Measurements from ENCODE around the gene COL5A1. TPM values are rescaled to one million over a fixed set of nuclear protein-coding genes. Genes with fewer than 3 reads are reported as not detected.

COL5A1 gene
- total RNA-seq, 2 donors from 2014 or later, result 10.9 to 22.0 TPM

DNA sequence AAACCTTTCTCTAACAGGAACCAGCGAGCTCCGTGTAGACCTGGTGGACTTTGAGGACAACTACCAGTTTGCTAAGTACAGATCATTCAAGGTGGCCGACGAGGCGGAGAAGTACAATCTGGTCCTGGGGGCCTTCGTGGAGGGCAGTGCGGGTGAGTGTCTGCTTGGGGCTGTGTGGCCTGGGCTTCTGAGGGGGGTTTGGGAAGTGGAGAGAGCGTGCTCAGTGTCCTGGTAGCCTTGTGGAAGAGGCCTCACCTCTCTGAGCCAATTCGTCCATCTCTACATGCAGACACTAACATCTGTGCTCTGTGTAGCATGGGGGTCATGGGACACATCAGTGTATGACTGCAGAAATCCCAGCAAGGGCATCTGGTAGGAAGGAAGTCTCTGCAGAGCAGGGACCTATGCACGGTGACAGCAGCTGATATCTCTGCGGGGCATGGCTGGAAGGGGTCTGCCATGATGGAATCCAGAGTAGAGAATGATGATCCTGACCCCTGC, 244.9 kb downstream of the COL5A1 start:
- H3K4me3 ChIP-seq, result no peak overlapping the region
- H3K27ac ChIP-seq, result no peak overlapping the region

DNA sequence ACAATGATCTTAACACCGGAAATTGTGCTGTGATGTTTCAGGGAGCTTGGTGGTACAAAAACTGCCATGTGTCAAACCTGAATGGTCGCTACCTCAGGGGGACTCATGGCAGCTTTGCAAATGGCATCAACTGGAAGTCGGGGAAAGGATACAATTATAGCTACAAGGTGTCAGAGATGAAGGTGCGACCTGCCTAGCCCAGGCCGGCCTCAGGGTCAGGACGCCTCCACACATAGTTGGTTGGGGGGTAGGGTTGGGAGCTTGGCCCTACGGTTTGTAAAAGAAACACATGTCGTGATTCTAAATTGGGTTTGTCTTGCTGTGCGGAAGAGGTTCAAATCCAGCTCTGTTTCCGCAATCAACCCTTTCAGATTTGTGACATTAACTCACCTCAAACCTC, 245.6 kb downstream of the COL5A1 start:
- no peaks in the 10 kb centered on the region for H3K27me3 ChIP-seq
- TF ChIP-seq, protein P1, sequence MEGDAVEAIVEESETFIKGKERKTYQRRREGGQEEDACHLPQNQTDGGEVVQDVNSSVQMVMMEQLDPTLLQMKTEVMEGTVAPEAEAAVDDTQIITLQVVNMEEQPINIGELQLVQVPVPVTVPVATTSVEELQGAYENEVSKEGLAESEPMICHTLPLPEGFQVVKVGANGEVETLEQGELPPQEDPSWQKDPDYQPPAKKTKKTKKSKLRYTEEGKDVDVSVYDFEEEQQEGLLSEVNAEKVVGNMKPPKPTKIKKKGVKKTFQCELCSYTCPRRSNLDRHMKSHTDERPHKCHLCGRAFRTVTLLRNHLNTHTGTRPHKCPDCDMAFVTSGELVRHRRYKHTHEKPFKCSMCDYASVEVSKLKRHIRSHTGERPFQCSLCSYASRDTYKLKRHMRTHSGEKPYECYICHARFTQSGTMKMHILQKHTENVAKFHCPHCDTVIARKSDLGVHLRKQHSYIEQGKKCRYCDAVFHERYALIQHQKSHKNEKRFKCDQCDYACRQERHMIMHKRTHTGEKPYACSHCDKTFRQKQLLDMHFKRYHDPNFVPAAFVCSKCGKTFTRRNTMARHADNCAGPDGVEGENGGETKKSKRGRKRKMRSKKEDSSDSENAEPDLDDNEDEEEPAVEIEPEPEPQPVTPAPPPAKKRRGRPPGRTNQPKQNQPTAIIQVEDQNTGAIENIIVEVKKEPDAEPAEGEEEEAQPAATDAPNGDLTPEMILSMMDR (IDR thresholded peaks at IDR 0.05), result no peak
- H3K36me3 ChIP-seq, result no peaks in the 10 kb centered on the region
- no peak for DNase-seq (ENCODE audit: low spot score)
- H3K9me3 ChIP-seq, result no peaks in the 10 kb centered on the region
- H3K4me3 ChIP-seq, result no peak overlapping the region
- no peak overlapping the region for H3K27ac ChIP-seq
- H3K4me1 ChIP-seq, result no peaks in the 10 kb centered on the region

More for the DNA sequence above, 244.9 kb downstream of the COL5A1 start:
- no peak for DNase-seq (ENCODE audit: low spot score)
- Histone ChIP-seq H3K36me3 (no peaks in the 10 kb centered on the region), H3K9me3 (no peaks in the 10 kb centered on the region), H3K27me3 (no peaks in the 10 kb centered on the region), H3K4me1 (no peaks in the 10 kb centered on the region)
- TF ChIP-seq, protein P1 (IDR thresholded peaks at IDR 0.05), result no peak

DNA sequence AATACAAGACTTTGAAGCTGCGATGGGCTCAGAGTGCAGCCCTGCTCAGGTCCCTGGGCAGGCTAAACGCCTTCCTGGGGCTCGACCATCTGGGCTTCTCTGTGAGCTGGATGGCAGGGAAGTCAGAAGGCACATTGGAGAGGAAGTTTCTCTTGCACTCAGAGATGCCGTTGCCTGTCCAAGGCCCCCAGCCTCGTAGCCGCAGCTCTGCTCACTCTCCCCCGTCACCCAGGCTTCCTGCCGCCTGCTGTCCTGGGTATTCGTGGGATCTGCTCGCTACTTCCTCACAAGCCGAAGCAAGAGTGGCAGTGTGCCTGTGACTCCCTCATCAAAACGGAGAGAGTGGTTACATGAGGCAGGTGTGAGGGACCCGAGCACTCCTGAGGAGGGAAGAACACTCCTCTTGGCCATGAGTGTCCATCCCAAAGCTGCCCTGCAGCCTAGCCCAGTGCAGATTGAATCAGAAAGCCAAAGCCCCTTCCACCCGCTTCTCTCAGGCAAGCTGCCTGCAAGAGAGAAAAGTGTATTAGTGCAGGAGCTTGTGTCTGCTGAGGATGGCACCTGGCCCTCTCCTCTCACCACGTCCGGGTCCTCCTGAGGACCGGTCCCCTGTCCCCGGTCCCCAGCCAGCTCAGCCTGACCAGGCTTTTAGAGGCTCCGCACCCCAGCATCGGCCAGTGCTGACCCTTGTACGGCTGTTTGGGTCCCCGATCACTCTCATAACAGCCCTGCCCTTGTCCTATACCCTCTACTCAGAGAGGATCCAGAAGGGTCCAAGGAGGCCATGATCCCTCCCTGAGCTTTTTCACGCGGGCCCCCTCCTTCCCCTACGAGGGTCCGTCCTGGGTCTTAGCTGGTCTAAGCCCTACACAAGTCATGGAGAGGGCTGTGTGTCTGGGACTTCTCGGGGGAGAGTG, 246.3 kb downstream of the COL5A1 start:
- Histone ChIP-seq H3K36me3 (no peaks in the 10 kb centered on the region), H3K4me1 (no peaks in the 10 kb centered on the region), H3K27ac (no peak overlapping the region), H3K4me3 (no peak overlapping the region), H3K9me3 (no peaks in the 10 kb centered on the region), H3K27me3 (no peaks in the 10 kb centered on the region)
- no peak for DNase-seq (ENCODE audit: low spot score)
- TF ChIP-seq, protein P1 (IDR thresholded peaks at IDR 0.05), result no peak

DNA sequence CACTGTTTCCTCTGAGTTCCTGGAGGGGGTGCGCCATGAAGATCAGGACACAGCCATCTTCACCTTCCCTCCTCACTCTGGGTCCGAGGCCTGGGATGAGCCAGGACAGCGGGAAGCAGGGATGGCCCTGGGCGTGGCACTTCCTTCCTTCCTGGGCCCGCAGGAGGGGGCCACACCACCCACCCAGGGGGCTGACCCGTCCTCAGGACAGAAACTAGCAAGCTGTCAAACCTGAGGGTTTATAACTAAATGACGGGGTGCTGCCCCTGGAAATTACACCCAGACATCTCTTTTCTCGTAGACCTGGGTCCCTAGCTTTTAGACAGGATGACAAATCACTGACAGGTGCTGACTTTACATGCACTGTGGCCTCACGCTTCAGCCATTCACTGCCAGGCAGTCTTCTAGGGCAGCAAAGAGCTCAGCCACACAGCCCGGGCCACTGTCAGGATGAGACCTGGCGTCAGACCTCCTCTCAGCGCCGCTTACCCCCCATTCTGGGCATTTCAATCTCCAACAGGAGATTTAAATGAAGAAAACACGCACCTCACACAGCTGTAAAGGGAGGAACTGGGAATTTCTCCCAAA, 247.1 kb downstream of the COL5A1 start:
- no peak for DNase-seq (ENCODE audit: low spot score)
- TF ChIP-seq, protein P1 (IDR thresholded peaks at IDR 0.05), result no peak
- H3K27me3 ChIP-seq, result no peaks in the 10 kb centered on the region
- no peaks in the 10 kb centered on the region for H3K36me3 ChIP-seq
- no peak overlapping the region for H3K4me3 ChIP-seq
- no peaks in the 10 kb centered on the region for H3K9me3 ChIP-seq
- H3K4me1 ChIP-seq, result no peaks in the 10 kb centered on the region
- no peak overlapping the region for H3K27ac ChIP-seq

DNA sequence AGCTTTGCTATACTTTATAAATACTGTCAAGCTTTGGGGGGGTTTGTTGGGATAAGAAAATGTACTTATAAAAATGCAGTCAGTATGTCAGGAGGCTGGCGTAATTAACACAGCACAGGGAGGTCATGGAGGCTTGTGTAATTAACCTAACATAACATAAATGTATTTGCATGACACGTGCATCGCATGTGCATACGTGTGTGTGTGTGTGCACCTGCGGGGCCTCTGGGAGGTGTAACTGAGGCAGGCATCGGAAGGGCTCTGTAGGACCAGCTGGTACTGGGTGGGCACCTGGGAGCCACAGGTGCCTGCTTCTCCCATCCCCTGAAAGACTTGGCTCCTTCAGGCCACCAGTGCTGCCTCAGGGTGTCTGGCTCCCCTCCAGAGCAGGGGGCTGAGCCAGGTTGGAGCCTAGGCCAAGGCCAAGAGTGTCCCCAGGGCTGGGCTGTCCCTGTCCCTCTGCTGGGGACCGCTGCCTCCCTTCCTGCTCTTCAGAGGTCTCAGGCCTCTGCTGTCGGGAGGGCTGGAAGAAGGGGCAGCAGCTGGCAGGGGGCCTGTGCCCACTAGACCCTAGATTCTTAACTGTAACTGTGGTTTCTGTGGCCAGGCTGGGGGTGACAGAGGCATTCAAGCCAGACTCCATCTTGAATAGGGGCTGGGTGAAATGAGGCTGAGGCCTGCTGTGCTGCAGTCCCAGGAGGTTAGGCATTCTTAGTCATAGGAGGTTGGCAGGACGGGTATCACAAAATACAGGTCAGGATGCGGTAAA, 248.0 kb downstream of the COL5A1 start:
- no peak for DNase-seq (ENCODE audit: low spot score)
- H3K4me1 ChIP-seq, result peaks cover 0 to under 1% of the 10 kb centered on the region in 2 donors
- no peak overlapping the region for H3K4me3 ChIP-seq
- no peak overlapping the region for H3K27ac ChIP-seq
- no peaks in the 10 kb centered on the region for H3K36me3 ChIP-seq
- no peaks in the 10 kb centered on the region for H3K9me3 ChIP-seq
- TF ChIP-seq, protein P1 (IDR thresholded peaks at IDR 0.05), result no peak
- H3K27me3 ChIP-seq, result no peaks in the 10 kb centered on the region

Measured in right atrium auricular region (tissue), 2 donors.